Mammary microvascular endothelial cell (primary cell): ENCODE results near the gene TRMT5. TPM values are rescaled to one million over a fixed set of nuclear protein-coding genes. Genes with fewer than 3 reads are reported as not detected.

ENCODE experiments used
- total RNA-seq: library from RNA; depleted of rRNA; stranded (reverse); fragments of >200 nt; gene quantifications from 2 replicates; pipeline ENCODE4 v1.2.3, GENCODE V29; 2015

Gene TRMT5
- 8.5 and 10.7 TPM in 2 replicates for total RNA-seq

GRCh38 chr14:60980811-60981632, at the start of gene TRMT5, which contains the start of gene SLC38A6:
TSS of gene TRMT5 (minus strand) at chr14:60981079. CDS start at chr14:60980973, 106 bp downstream.
TSS of gene SLC38A6 (plus strand) at chr14:60981245. CDS start at chr14:60981278, 33 bp downstream.

Other genes with a start within 250 kb of the TRMT5 start
- 43.4 and 51.6 TPM in 2 replicates for gene MNAT1, start 246.3 kb downstream of the TRMT5 start, total RNA-seq
- gene SLC38A6, start 166 bp upstream of the TRMT5 start, total RNA-seq = 13.2 and 16.8 TPM in 2 replicates